Heart right ventricle (tissue), 16 donors: ENCODE results near the gene ZFYVE26. TPM values are rescaled to one million over a fixed set of nuclear protein-coding genes. Genes with fewer than 3 reads are reported as not detected.

ENCODE experiments used
- ATAC-seq, 8 donors: fragments of 200-7000 bp; cut with Tn5 transposase; one replicate each; pipeline ENCODE4 v1.9.1; 2020; ENCODE audit warnings: mild to moderate bottlenecking in 8 of 8, moderate library complexity in 8 of 8, moderate number of reproducible peaks in 1 of 8
- DNase-seq, 2 donors: peaks; one replicate each; pipeline ENCODE4 v3.0.0-alpha.2; 2020
- H3K27ac ChIP-seq, 10 donors: fragments of 200-600 bp; sonication (generic) in 2 of 10; one replicate each; pipeline versions ENCODE4 v1.5.0 to v1.8.0; 2020 to 2022; ENCODE audit warnings: mild to moderate bottlenecking in 3 of 10
- H3K27me3 ChIP-seq, 7 donors: fragments of 200-600 bp; one replicate each; pipeline ENCODE4 v1.8.0; 2021 to 2022; ENCODE audit warnings: mild to moderate bottlenecking in 2 of 7
- H3K36me3 ChIP-seq, 9 donors: fragments of 200-600 bp; sonication (generic) in 1 of 9; one replicate each; pipeline versions ENCODE4 v1.5.0 to v1.8.0; 2020 to 2022; ENCODE audit warnings: mild to moderate bottlenecking in 2 of 9
- H3K4me1 ChIP-seq, 9 donors: fragments of 200-600 bp; sonication (generic) in 1 of 9; one replicate each; pipeline versions ENCODE4 v1.5.0 to v1.8.0; 2020 to 2022; ENCODE audit warnings: mild to moderate bottlenecking in 4 of 9
- H3K4me3 ChIP-seq, 10 donors: fragments of 200-600 bp; sonication (generic) in 2 of 10; one replicate each; pipeline versions ENCODE4 v1.5.0 to v1.8.0; 2020 to 2022; ENCODE audit warnings: mild to moderate bottlenecking in 7 of 10, moderate library complexity in 2 of 10
- H3K9me3 ChIP-seq, 11 donors: fragments of 200-600 bp in 10 of 11; sonication (generic) in 2 of 11; one replicate each; pipeline versions ENCODE4 v1.5.0 to v1.8.0; 2013 to 2022; ENCODE audit warnings: mild to moderate bottlenecking in 2 of 11, control low read depth in 1 of 11, moderate library complexity in 1 of 11
- CTCF ChIP-seq, 9 donors: fragments of 200-600 bp; sonication (generic) in 2 of 9; IDR thresholded peaks; one replicate each; pipeline versions ENCODE4 v1.5.0 to v1.8.0; 2021 to 2022; ENCODE audit warnings: antibody characterized with exemption in 9 of 9, mild to moderate bottlenecking in 5 of 9, moderate library complexity in 1 of 9
- WGBS, 2 donors: extraction: QIAGEN DNeasy Blood & Tissue Kit; methylation state at CpG; one replicate each; pipeline ENCODE4 v1.1.7; 2013; ENCODE audit warnings: inconsistent platforms in 1 of 2; 5-methylcytosine and 5-hydroxymethylcytosine counted together
- intact Hi-C, 10 donors: fragments of 100-400 bp; cut with DNase I; formaldehyde crosslinking; loops; one replicate each; pipeline versions ENCODE4 v1.11.1 to v1.14.2; 2022
- polyA plus RNA-seq, 2 donors: library from polyadenylated mRNA; stranded (reverse); fragments of 200-250 nt; gene quantifications; one replicate each; pipeline ENCODE4 v1.2.3, GENCODE V29; 2013
- total RNA-seq, 10 donors: library from RNA; stranded (reverse); fragmentation: NEBNext Ultra II Directional in 3 of 10; extraction: Animal tissue kit (Norgen Biotek cat#: 25700) in 3 of 10; gene quantifications; one replicate each; pipeline versions ENCODE4 v1.2.1 to v1.2.4, GENCODE V29; 2021 to 2023
- donor health status: Arrhythmogenic right ventricular cardiomyopathy.
- donor health status: ischemic (EF 13 %, LVEDD 7.1; RV severe dilation, severe dysfunction).
- donor health status: healthy with polysubstance abuse.
- donor health status: DM: no; HTN: yes; CAD: no.
- donor health status: DM: no; HTN: no; CAD: no.
- donor health status: ischemic (EF 25% LVEDD 6.9; RV normal size, moderate dysfunction).
- donor health status: ischemic (EF 25% LVEDD 5.7; RV mildly dilated, moderate dysfunction).
- donor health status: healthy.
- donor health status: DM: yes; HTN: yes; CAD: no.
- donor health status: Ischemic cardiomyopathy.
- donor health status: ischemic (EF 35%, LVEDD 5.7; RV mildly dilated, moderate dysfunction).
- donor health status: nonischemic (EF 11% LVEDD 7.7; RV severe dilation, severe dysfunction).
- donor health status: DM: yes; HTN: yes; CAD: no.
- donor health status: PGD.
- donor health status: ischemic (EF 29% LVEDD 5.4; RV normal size, mild dysfunction).
- donor health status: nonischemic (EF 23%, LVEDD 6.1; RV moderate dilation, normal function).

ZFYVE26 gene
- total and polyA plus RNA-seq, 12 donors, result 2.8 to 17.9 (median 14.6) TPM

- Histone ChIP-seq H3K4me3 (no peak overlapping the region), H3K9me3 (no peaks in the 10 kb centered on the region), H3K4me1 (peaks cover 0 to 24% (median 0%) of the 10 kb centered on the region in 9 donors), H3K27ac (no peak overlapping the region), H3K36me3 (peaks cover 0 to 96% (median 42%) of the 10 kb centered on the region in 9 donors), H3K27me3 (no peaks in the 10 kb centered on the region)
- no peak for TF ChIP-seq CTCF (IDR thresholded peaks at IDR 0.05)
- intact Hi-C loops, result no loop called here
- no peak for ATAC-seq
- DNase-seq, result no peak
- 89 to 91% methylated on average over 4 of the region's 4 CpGs for WGBS, 2 donors
These were observed 53.1 kb downstream of the ZFYVE26 start for GRCh38 chr14:67763158-67763822.

- Histone ChIP-seq H3K36me3 (peaks cover 0 to 91% (median 38%) of the 10 kb centered on the region in 9 donors), H3K4me3 (no peak overlapping the region), H3K27ac (no peak overlapping the region), H3K9me3 (no peaks in the 10 kb centered on the region), H3K4me1 (peaks cover 0 to 20% (median 0%) of the 10 kb centered on the region in 9 donors), H3K27me3 (no peaks in the 10 kb centered on the region)
- intact Hi-C loops, result no loop called here
- 91% methylated on average over 5 of the region's 5 CpGs for WGBS, 2 donors
- ATAC-seq (no peak), DNase-seq (no peak)
- no peak for TF ChIP-seq CTCF (IDR thresholded peaks at IDR 0.05)
These were observed 54.3 kb downstream of the ZFYVE26 start for GRCh38 chr14:67762051-67762450.

- no peak for TF ChIP-seq CTCF (IDR thresholded peaks at IDR 0.05)
- Histone ChIP-seq H3K27ac (no peak overlapping the region), H3K9me3 (no peaks in the 10 kb centered on the region), H3K27me3 (no peaks in the 10 kb centered on the region), H3K36me3 (peaks cover 0 to 92% (median 32%) of the 10 kb centered on the region in 9 donors), H3K4me1 (peaks cover 0 to 6% (median 0%) of the 10 kb centered on the region in 9 donors), H3K4me3 (no peak overlapping the region)
- intact Hi-C loops, result no loop called here
- no peak for DNase-seq
- 93% methylated on average over 2 of the region's 2 CpGs for WGBS, 2 donors
- ATAC-seq, result no peak
These were observed 56.5 kb downstream of the ZFYVE26 start for GRCh38 chr14:67759916-67760315.

GRCh38 chr14:67757175-67757574 lies 59.2 kb downstream of the ZFYVE26 start:
- no peak for DNase-seq
- ATAC-seq, result no peak
- no peaks in the 10 kb centered on the region for H3K9me3 ChIP-seq
- H3K36me3 ChIP-seq, result peaks cover 0 to 92% (median 41%) of the 10 kb centered on the region in 9 donors
- no peak overlapping the region for H3K27ac ChIP-seq
- H3K4me1 ChIP-seq, result no peaks in the 10 kb centered on the region
- no peak for TF ChIP-seq CTCF (IDR thresholded peaks at IDR 0.05)
- H3K4me3 ChIP-seq, result no peak overlapping the region
- WGBS, 2 donors, result 89 to 92% methylated on average over 3 of the region's 3 CpGs
- intact Hi-C loops, result no loop called here
- no peaks in the 10 kb centered on the region for H3K27me3 ChIP-seq
